Upper lobe of left lung (tissue), 6 donors: Measurements from ENCODE around the gene SLC39A5. TPM values are rescaled to one million over a fixed set of nuclear protein-coding genes. Genes with fewer than 3 reads are reported as not detected.
A peak's percentile ranks its signal among the peaks of the same experiment; 100 is the strongest.

ENCODE experiments used
- ATAC-seq, 2 donors: fragments of 200-7000 bp; cut with Tn5 transposase; one replicate each; pipeline ENCODE4 v1.9.1; 2022; ENCODE audit warnings: mild to moderate bottlenecking in 2 of 2, moderate library complexity in 2 of 2; ENCODE audit not compliant: low FRiP score in 2 of 2
- DNase-seq, 2 donors: peaks; one replicate each; pipeline ENCODE4 v3.0.0-alpha.2; 2019 to 2020
- H3K27ac ChIP-seq, 4 donors: fragments of 200-600 bp; sonication (generic); one replicate each; pipeline ENCODE4 v1.5.1; 2016 to 2019
- H3K27me3 ChIP-seq, 4 donors: fragments of 200-600 bp; sonication (generic); one replicate each; pipeline ENCODE4 v1.5.1; 2017 to 2019
- H3K36me3 ChIP-seq, 4 donors: fragments of 200-600 bp; sonication (generic); one replicate each; pipeline ENCODE4 v1.5.1; 2016 to 2019
- H3K4me1 ChIP-seq, 4 donors: fragments of 200-600 bp; sonication (generic); one replicate each; pipeline ENCODE4 v1.5.1; 2018 to 2019
- H3K4me3 ChIP-seq, 4 donors: fragments of 200-600 bp; sonication (generic); one replicate each; pipeline ENCODE4 v1.5.1; 2017 to 2019; ENCODE audit warnings: mild to moderate bottlenecking in 2 of 4, moderate library complexity in 1 of 4
- H3K9me3 ChIP-seq, 4 donors: fragments of 200-600 bp; sonication (generic); one replicate each; pipeline ENCODE4 v1.5.1; 2018 to 2019
- EP300 ChIP-seq, 4 donors: sonication (generic); formaldehyde crosslinking; IDR thresholded peaks; one replicate each; pipeline ENCODE4 v1.5.1; 2017; ENCODE audit warnings: antibody characterized with exemption in 4 of 4, control low read depth in 2 of 4
- POLR2A ChIP-seq, 4 donors: fragments of 450-650 bp; IDR thresholded peaks; one replicate each; pipeline ENCODE4 v1.5.1; 2016 to 2017; ENCODE audit warnings: antibody characterized with exemption in 4 of 4, mild to moderate bottlenecking in 2 of 4
- POLR2AphosphoS5 ChIP-seq, 2 donors: sonication (generic); formaldehyde crosslinking; IDR thresholded peaks; one replicate each; pipeline ENCODE4 v1.5.1; 2017; ENCODE audit warnings: antibody characterized with exemption in 2 of 2
- WGBS, 2 donors: methylation state at CpG; one replicate each; pipeline ENCODE4 v1.1.5; 2017 to 2018; 5-methylcytosine and 5-hydroxymethylcytosine counted together
- total RNA-seq, 6 donors: library from RNA; depleted of rRNA in 4 of 6; stranded (reverse); fragments of >200 nt in 4 of 6; gene quantifications; one replicate each; pipeline versions ENCODE4 v1.1.0 to v1.2.1, GENCODE V29; 2016 to 2021
- TF ChIP-seq, protein P1 (sequence below), 6 experiments: fragments of 450-650 bp in 4 of 6; fragments of 200-600 bp in 2 of 6; sonication (generic) in 2 of 6; IDR thresholded peaks; one replicate each; pipeline ENCODE4 v1.5.1; 2016 to 2019; ENCODE audit warnings: antibody characterized with exemption in 6 of 6
- donor health status: DM: no; HTN: no; CAD: no; lungs with moderate emphysema.
- donor health status: DM: no; HTN: yes; CAD: no; lungs with severe emphysema.

Gene SLC39A5
- total RNA-seq, 6 donors from 2014 or later = 0.37 to 1.2 (median 1.1) TPM; not detected in 3

DNA sequence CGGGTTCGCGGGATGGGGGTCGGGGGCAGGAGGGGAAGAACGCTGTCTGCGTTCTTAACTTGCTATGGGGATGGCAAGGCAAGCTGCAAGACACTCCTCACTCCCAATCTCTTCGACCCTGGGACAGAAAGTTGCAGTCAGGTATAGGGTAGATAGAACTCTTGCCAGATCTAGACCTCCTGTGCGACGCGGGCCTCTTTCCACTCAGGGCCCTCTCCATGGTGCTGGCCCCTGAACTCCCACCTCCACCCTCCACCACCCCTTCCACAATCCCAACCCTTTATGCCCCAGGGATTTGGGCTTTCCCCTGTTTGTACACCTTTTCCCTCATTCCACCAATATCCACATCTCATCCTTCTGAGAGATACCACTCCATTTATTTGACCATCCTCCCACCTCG, 4.9 kb upstream of the SLC39A5 start:
- no peak for TF ChIP-seq POLR2AphosphoS5 (IDR thresholded peaks at IDR 0.05)
- TF ChIP-seq EP300 (IDR thresholded peaks at IDR 0.05) = no peak
- TF ChIP-seq POLR2A (IDR thresholded peaks at IDR 0.05) = no peak
- TF ChIP-seq, protein P1, sequence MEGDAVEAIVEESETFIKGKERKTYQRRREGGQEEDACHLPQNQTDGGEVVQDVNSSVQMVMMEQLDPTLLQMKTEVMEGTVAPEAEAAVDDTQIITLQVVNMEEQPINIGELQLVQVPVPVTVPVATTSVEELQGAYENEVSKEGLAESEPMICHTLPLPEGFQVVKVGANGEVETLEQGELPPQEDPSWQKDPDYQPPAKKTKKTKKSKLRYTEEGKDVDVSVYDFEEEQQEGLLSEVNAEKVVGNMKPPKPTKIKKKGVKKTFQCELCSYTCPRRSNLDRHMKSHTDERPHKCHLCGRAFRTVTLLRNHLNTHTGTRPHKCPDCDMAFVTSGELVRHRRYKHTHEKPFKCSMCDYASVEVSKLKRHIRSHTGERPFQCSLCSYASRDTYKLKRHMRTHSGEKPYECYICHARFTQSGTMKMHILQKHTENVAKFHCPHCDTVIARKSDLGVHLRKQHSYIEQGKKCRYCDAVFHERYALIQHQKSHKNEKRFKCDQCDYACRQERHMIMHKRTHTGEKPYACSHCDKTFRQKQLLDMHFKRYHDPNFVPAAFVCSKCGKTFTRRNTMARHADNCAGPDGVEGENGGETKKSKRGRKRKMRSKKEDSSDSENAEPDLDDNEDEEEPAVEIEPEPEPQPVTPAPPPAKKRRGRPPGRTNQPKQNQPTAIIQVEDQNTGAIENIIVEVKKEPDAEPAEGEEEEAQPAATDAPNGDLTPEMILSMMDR (IDR thresholded peaks at IDR 0.05) = no peak
- peak overlapping the region; percentile 74 to 100 (median 90) for H3K27ac ChIP-seq
- WGBS, 2 donors = 71 to 77% methylated on average over 9 to 11 of the region's 11 CpGs
- H3K9me3 ChIP-seq = no peaks in the 10 kb centered on the region
- H3K27me3 ChIP-seq = no peaks in the 10 kb centered on the region
- DNase-seq (no peak), ATAC-seq (no peak)
- peaks cover 0 to 15% (median 0%) of the 10 kb centered on the region in 4 donors for H3K36me3 ChIP-seq
- peaks cover 32 to 44% (median 36%) of the 10 kb centered on the region in 4 donors for H3K4me1 ChIP-seq
- H3K4me3 ChIP-seq = peak overlapping the region; percentile 58 to 65 (median 60)

DNA sequence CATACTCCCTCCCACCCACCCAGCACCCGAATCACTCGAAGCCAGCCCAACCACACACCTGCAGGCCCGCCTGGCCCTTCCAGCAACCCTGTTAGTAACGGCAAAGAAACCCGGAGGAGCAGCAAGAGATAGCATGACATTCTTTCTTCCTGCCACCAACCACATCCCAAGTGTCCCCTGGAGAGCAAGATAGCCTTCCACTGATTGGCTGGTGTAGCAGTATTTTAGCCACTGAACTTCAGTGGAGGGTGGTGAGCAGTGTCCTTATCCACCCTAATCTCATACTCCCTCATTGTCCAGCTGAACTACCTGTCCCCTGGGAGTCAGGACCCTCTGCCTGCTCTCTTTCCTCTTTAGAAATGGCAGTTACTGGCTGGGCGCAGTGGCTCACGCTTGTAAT, 769 bp upstream of the SLC39A5 start:
- Histone ChIP-seq H3K36me3 (peaks cover 0 to 15% (median 0%) of the 10 kb centered on the region in 4 donors), H3K27ac (no peak overlapping the region), H3K9me3 (no peaks in the 10 kb centered on the region), H3K4me3 (no peak overlapping the region), H3K27me3 (no peaks in the 10 kb centered on the region), H3K4me1 (peaks cover 7 to 13% (median 9%) of the 10 kb centered on the region in 4 donors)
- 94 to 97% methylated on average over 7 of the region's 7 CpGs for WGBS, 2 donors
- ATAC-seq (no peak), DNase-seq (no peak)
- no peak for TF ChIP-seq POLR2AphosphoS5 (IDR thresholded peaks at IDR 0.05)
- no peak for TF ChIP-seq EP300 (IDR thresholded peaks at IDR 0.05)
- TF ChIP-seq, protein P1 (IDR thresholded peaks at IDR 0.05) = no peak
- no peak for TF ChIP-seq POLR2A (IDR thresholded peaks at IDR 0.05)

DNA sequence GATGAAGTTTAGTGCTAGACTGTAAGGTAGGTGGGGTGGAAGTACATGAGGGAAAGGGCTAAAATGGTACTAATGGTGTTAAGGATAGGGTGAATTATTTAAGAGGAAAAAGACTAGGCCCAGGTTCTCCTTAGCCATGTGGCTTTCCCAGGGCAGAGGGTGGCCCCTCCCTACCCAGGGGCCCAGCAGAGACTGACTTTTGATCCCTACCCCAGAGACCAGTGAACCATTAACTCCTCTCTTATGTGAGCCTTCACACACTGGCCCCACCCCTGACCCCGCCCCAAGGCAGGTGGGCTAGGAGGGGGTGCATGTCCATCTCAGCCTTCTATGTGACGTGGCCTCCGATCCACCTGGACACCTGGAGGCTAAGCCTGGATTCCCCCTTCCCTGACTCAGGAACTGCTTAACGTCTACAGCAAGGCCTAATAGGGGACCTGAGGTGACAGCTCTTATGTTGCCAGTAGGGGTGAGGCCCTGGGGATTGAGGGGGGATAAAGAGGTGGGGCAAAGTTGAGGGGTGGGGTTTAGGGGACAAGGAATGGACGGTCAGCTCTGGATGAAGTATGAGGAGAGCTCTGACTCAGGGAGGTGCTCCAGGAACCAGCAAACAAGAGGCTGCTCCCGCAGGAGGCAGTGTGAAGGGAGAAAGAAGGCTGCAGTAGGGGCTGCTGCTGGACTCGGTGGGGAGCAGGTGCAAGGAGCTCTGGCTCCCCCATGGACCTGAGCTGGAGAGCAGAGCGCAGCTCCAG, 757 bp downstream of the SLC39A5 start:
- TF ChIP-seq POLR2A (IDR thresholded peaks at IDR 0.05) = no peak
- TF ChIP-seq POLR2AphosphoS5 (IDR thresholded peaks at IDR 0.05) = no peak
- TF ChIP-seq EP300 (IDR thresholded peaks at IDR 0.05) = no peak
- TF ChIP-seq, protein P1 (IDR thresholded peaks at IDR 0.05) = no peak
- Histone ChIP-seq H3K9me3 (no peaks in the 10 kb centered on the region), H3K4me3 (no peak overlapping the region), H3K4me1 (no peaks in the 10 kb centered on the region), H3K27me3 (no peaks in the 10 kb centered on the region), H3K36me3 (peaks cover 0 to 15% (median 0%) of the 10 kb centered on the region in 4 donors), H3K27ac (no peak overlapping the region)
- DNase-seq = no peak
- ATAC-seq = no peak
- 74 to 76% methylated on average over 7 to 8 of the region's 8 CpGs for WGBS, 2 donors

DNA sequence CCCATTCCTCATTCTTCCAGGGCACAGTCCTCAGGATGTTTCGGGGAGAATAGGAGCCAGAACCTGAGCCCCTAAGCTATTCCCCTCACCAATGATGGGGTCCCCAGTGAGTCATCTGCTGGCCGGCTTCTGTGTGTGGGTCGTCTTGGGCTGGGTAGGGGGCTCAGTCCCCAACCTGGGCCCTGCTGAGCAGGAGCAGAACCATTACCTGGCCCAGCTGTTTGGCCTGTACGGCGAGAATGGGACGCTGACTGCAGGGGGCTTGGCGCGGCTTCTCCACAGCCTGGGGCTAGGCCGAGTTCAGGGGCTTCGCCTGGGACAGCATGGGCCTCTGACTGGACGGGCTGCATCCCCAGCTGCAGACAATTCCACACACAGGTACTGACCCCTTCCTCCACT, 1.3 kb downstream of the SLC39A5 start:
- Histone ChIP-seq H3K4me1 (no peaks in the 10 kb centered on the region), H3K36me3 (peaks cover 0 to 12% (median under 1%) of the 10 kb centered on the region in 4 donors), H3K9me3 (no peaks in the 10 kb centered on the region), H3K27me3 (no peaks in the 10 kb centered on the region), H3K27ac (no peak overlapping the region), H3K4me3 (no peak overlapping the region)
- ATAC-seq (no peak), DNase-seq (no peak)
- WGBS, 2 donors = 88 to 100% methylated on average over 1 to 11 of the region's 11 CpGs
- TF ChIP-seq POLR2AphosphoS5 (IDR thresholded peaks at IDR 0.05) = no peak
- no peak for TF ChIP-seq POLR2A (IDR thresholded peaks at IDR 0.05)
- TF ChIP-seq, protein P1 (IDR thresholded peaks at IDR 0.05) = no peak
- TF ChIP-seq EP300 (IDR thresholded peaks at IDR 0.05) = no peak
